Stimulated activated CD8-positive, alpha-beta memory T cell treated with anti-CD3 and anti-CD28 coated beads, Interleukin-2, amount 100 ng/mL, for 48 hours (primary cell): ENCODE measurements around the gene KCNJ1.

Experiments used
- DNase-seq, 2 donors: peaks; one replicate each; pipeline ENCODE4 v3.0.0-alpha.2; 2020; ENCODE audit warnings: low read depth in 2 of 2

KCNJ1 gene

GRCh38 chr11:128901653-128902514 lies 34.8 kb upstream of the KCNJ1 start:
- no peak for DNase-seq

GRCh38 chr11:128900468-128900867 lies 33.4 kb upstream of the KCNJ1 start:
- no peak for DNase-seq

GRCh38 chr11:128898580-128899344 lies 31.7 kb upstream of the KCNJ1 start:
- DNase-seq, result no peak

GRCh38 chr11:128897826-128898225 lies 30.7 kb upstream of the KCNJ1 start:
- DNase-seq, result no peak

GRCh38 chr11:128896356-128896755 lies 29.3 kb upstream of the KCNJ1 start:
- no peak for DNase-seq

- DNase-seq, result no peak
These were observed 28.4 kb upstream of the KCNJ1 start for GRCh38 chr11:128895526-128895925.

- no peak for DNase-seq
These were observed 27.6 kb upstream of the KCNJ1 start for GRCh38 chr11:128894685-128895084.

- DNase-seq, result no peak
These were observed 27.2 kb upstream of the KCNJ1 start for GRCh38 chr11:128894286-128894681.

- DNase-seq, result no peak
These were observed 26.6 kb upstream of the KCNJ1 start for GRCh38 chr11:128893578-128894285.

- DNase-seq, result no peak
These were observed 25.9 kb upstream of the KCNJ1 start for GRCh38 chr11:128892866-128893565.

GRCh38 chr11:128891913-128892398 lies 24.9 kb upstream of the KCNJ1 start:
- DNase-seq, result no peak

GRCh38 chr11:128890543-128891368 lies 23.7 kb upstream of the KCNJ1 start, which contains the start of gene KCNJ5:
Gene KCNJ5, plus strand, starts transcription at chr11:128891356. Its CDS starts 19,918 bp downstream, at chr11:128911274.
- DNase-seq, result no peak

GRCh38 chr11:128890216-128890542 lies 23.1 kb upstream of the KCNJ1 start:
- DNase-seq, result no peak

GRCh38 chr11:128889657-128890213 lies 22.6 kb upstream of the KCNJ1 start:
- DNase-seq, result no peak

GRCh38 chr11:128888034-128888985 lies 21.2 kb upstream of the KCNJ1 start:
- DNase-seq, result no peak

- DNase-seq, result no peak
These were observed 19.5 kb upstream of the KCNJ1 start for GRCh38 chr11:128886406-128887124.

- peak in 1 of 2 donors; percentile 30 for DNase-seq
These were observed 17.7 kb upstream of the KCNJ1 start for GRCh38 chr11:128884703-128885338.

- no peak for DNase-seq
These were observed 17.0 kb upstream of the KCNJ1 start for GRCh38 chr11:128884054-128884453.
